HepG2 (cell line): Measurements from ENCODE around the gene ALKBH2. TPM values are rescaled to one million over a fixed set of nuclear protein-coding genes. Genes with fewer than 3 reads are reported as not detected.

ENCODE experiments used
- BRD4 ChIP-seq: sonication (generic); formaldehyde crosslinking; IDR thresholded peaks from 2 replicates; pipeline ENCODE4 v1.4.0; 2020; ENCODE audit warnings: missing genetic modification reagents
- CSRNP1 ChIP-seq: sonication (generic); formaldehyde crosslinking; IDR thresholded peaks from 2 replicates; pipeline ENCODE4 v1.8.1; 2023; ENCODE audit warnings: mild to moderate bottlenecking, missing genetic modification reagents
- ELF4 ChIP-seq: sonication (generic); formaldehyde crosslinking; IDR thresholded peaks from 2 replicates; pipeline ENCODE4 v1.5.0; 2020; ENCODE audit warnings: missing genetic modification reagents, mild to moderate bottlenecking, moderate library complexity, borderline replicate concordance
- HDAC6 ChIP-seq: fragments of 200-600 bp; sonication (generic); IDR thresholded peaks from 2 replicates; pipeline ENCODE4 v1.7.0; 2017; ENCODE audit warnings: mild to moderate bottlenecking, antibody characterized with exemption, low read length, low read depth
- HHEX ChIP-seq: IDR thresholded peaks from 2 replicates; pipeline ENCODE4 v1.6.1; 2016; ENCODE audit warnings: control low read depth
- HMG20B ChIP-seq: conservative IDR thresholded peaks from 2 replicates; pipeline ENCODE4 v1.6.1; 2016; ENCODE audit warnings: missing genetic modification reagents, missing compliant biosample characterization
- HOXD1 ChIP-seq: sonication (generic); formaldehyde crosslinking; IDR thresholded peaks from 2 replicates; pipeline ENCODE4 v1.5.0; 2020; ENCODE audit warnings: missing genetic modification reagents
- IRF2 ChIP-seq: IDR thresholded peaks from 2 replicates; pipeline ENCODE4 v1.6.1; 2018; ENCODE audit warnings: missing genetic modification reagents, missing compliant biosample characterization
- ISX ChIP-seq: sonication (generic); formaldehyde crosslinking; conservative IDR thresholded peaks from 2 replicates; pipeline ENCODE4 v1.5.0; 2020; ENCODE audit warnings: missing genetic modification reagents
- NFYC ChIP-seq: IDR thresholded peaks from 2 replicates; pipeline ENCODE4 v1.6.1; 2016; ENCODE audit warnings: missing genetic modification reagents, missing compliant biosample characterization
- NR0B2 ChIP-seq: sonication (generic); formaldehyde crosslinking; IDR thresholded peaks from 2 replicates; pipeline ENCODE4 v1.4.0; 2020; ENCODE audit warnings: mild to moderate bottlenecking, missing genetic modification reagents
- PITX1 ChIP-seq: sonication (generic); formaldehyde crosslinking; IDR thresholded peaks from 2 replicates; pipeline ENCODE4 v1.5.1; 2020; ENCODE audit warnings: mild to moderate bottlenecking, missing genetic modification reagents
- POGZ ChIP-seq: sonication (generic); formaldehyde crosslinking; IDR thresholded peaks from 2 replicates; pipeline ENCODE4 v1.4.0; 2020; ENCODE audit warnings: mild to moderate bottlenecking, missing genetic modification reagents
- TAF1 ChIP-seq: sonication (generic); formaldehyde crosslinking; IDR thresholded peaks from 2 replicates; pipeline ENCODE4 v1.4.0; 2020; ENCODE audit warnings: missing genetic modification reagents
- TEAD2 ChIP-seq: sonication (generic); formaldehyde crosslinking; IDR thresholded peaks from 2 replicates; pipeline ENCODE4 v1.9.0; 2021; ENCODE audit warnings: missing genetic modification reagents
- TOE1 ChIP-seq: sonication (generic); formaldehyde crosslinking; IDR thresholded peaks from 2 replicates; pipeline ENCODE4 v1.4.0; 2020; ENCODE audit warnings: mild to moderate bottlenecking, missing genetic modification reagents
- ZFAT ChIP-seq: sonication (generic); formaldehyde crosslinking; conservative IDR thresholded peaks from 2 replicates; pipeline ENCODE4 v1.8.1; 2023; ENCODE audit warnings: missing genetic modification reagents, inconsistent platforms
- ZNF101 ChIP-seq: sonication (generic); formaldehyde crosslinking; IDR thresholded peaks from 2 replicates; pipeline ENCODE4 v1.4.0; 2020; ENCODE audit warnings: mild to moderate bottlenecking, low read depth, missing genetic modification reagents, borderline replicate concordance
- ZNF232 ChIP-seq: sonication (generic); formaldehyde crosslinking; IDR thresholded peaks from 2 replicates; pipeline ENCODE4 v1.4.0; 2020; ENCODE audit warnings: missing genetic modification reagents, borderline replicate concordance
- ZNF276 ChIP-seq: sonication (generic); formaldehyde crosslinking; IDR thresholded peaks from 2 replicates; pipeline ENCODE4 v1.4.0; 2020; ENCODE audit warnings: mild to moderate bottlenecking, low read depth, missing genetic modification reagents
- ZNF687 ChIP-seq: sonication (generic); formaldehyde crosslinking; IDR thresholded peaks from 2 replicates; pipeline ENCODE4 v1.5.1; 2020; ENCODE audit warnings: mild to moderate bottlenecking, missing genetic modification reagents, moderate library complexity
- polyA plus RNA-seq, 8 experiments: library from polyadenylated mRNA; depleted of rRNA in 3 of 8; stranded (reverse) in 7 of 8; unstranded in 1 of 8; fragments of >200 nt; fragmentation: Illumina TruSeq in 4 of 8; extraction: Trizol in 4 of 8; gene quantifications; 2 replicates each; pipeline versions ENCODE4 v1.2.1 to v1.2.3, GENCODE V29; 2011 to 2016; ENCODE audit warnings: low read depth in 4 of 8, missing spikeins in 1 of 8, mixed read lengths in 1 of 8; ENCODE audit not compliant: insufficient read depth in 1 of 8
- total RNA-seq, 5 experiments: library from RNA; depleted of rRNA; stranded (reverse); fragments of >200 nt; fragmentation: Illumina TruSeq; extraction: Trizol; gene quantifications; 2 replicates each; pipeline ENCODE4 v1.2.3, GENCODE V29; 2016; ENCODE audit warnings: low read depth in 1 of 5

Gene ALKBH2
- total and polyA plus RNA-seq, 2 of the 13 experiments (the other 11 are each of a cell fraction or from before 2014, with no cell fraction given) = 21.0 to 40.5 TPM

- no peak; the same call in 1 of the 2 replicates for TF ChIP-seq TOE1 (CRISPR knock-in tag)
- TF ChIP-seq POGZ (CRISPR knock-in tag) = no peak
- peak; percentile 7; the same call in 1 of the 2 replicates for TF ChIP-seq PITX1 (CRISPR knock-in tag)
- peak; percentile 25; the same call in 1 of the 2 replicates for TF ChIP-seq ZNF276
- TF ChIP-seq HHEX (CRISPR knock-in tag) = no peak
- no peak for TF ChIP-seq IRF2 (CRISPR knock-in tag)
- TF ChIP-seq HMG20B (CRISPR knock-in tag) = no peak
- no peak for TF ChIP-seq ZNF232 (CRISPR knock-in tag)
- TF ChIP-seq BRD4 (CRISPR knock-in tag) = no peak
- TF ChIP-seq NFYC (CRISPR knock-in tag) = peak; percentile 95
- TF ChIP-seq ISX (CRISPR knock-in tag) = no peak
- no peak for TF ChIP-seq ELF4 (CRISPR knock-in tag)
- TF ChIP-seq TEAD2 (CRISPR knock-in tag) = no peak
- peak; percentile 97 for TF ChIP-seq CSRNP1 (CRISPR knock-in tag)
- TF ChIP-seq TAF1 (CRISPR knock-in tag) = no peak; the same call in 1 of the 2 replicates
- TF ChIP-seq ZNF687 = peak; percentile 82
- TF ChIP-seq ZNF101 (CRISPR knock-in tag) = no peak
- TF ChIP-seq HDAC6 = no peak
- no peak for TF ChIP-seq ZFAT (CRISPR knock-in tag)
- no peak for TF ChIP-seq HOXD1
- TF ChIP-seq NR0B2 (CRISPR knock-in tag) = peak; percentile 13; the same call in 1 of the 2 replicates
Observed at GRCh38 chr12:109097435-109098182, 4.3 kb upstream of the ALKBH2 start, which contains the start of gene UNG (continued).
